ENCODE results near the gene MYBPHL. TPM values are rescaled to one million over a fixed set of nuclear protein-coding genes. Genes with fewer than 3 reads are reported as not detected.
"Not testable (repeated sequence)": the region's sequence is repeated elsewhere in the genome, so short reads cannot be mapped to it uniquely, and the experiment has no call there.

The MYBPHL gene
- total RNA-seq, 2 donors from 2014 or later: not detected

GRCh38 chr1:109290137-109290536 lies 16.7 kb downstream of the MYBPHL start:
- DNase-seq (no peak), ATAC-seq (no peak)
- intact Hi-C loops (cut with DNase I): no loop called here
- Histone ChIP-seq H3K27me3 (no peaks in the 10 kb centered on the region), H3K27ac (no peak overlapping the region), H3K4me3 (no peak overlapping the region), H3K36me3 (replicated peaks in 1 of 2; ENCODE audit: insufficient read depth in 1 of 2, low read depth in 2 of 2) (no peaks in the 10 kb centered on the region), H3K9me3 (no peaks in the 10 kb centered on the region), H3K4me1 (no peaks in the 10 kb centered on the region)
- no peak for TF ChIP-seq POLR2A (IDR thresholded peaks at IDR 0.05)
- no peak for TF ChIP-seq CTCF (IDR thresholded peaks at IDR 0.05)
- WGBS, 2 donors: 89 to 93% methylated on average over 1 of the region's 1 CpG

- H3K9me3 ChIP-seq; H3K27ac ChIP-seq; H3K36me3 ChIP-seq (replicated peaks in 1 of 2; ENCODE audit: insufficient read depth in 1 of 2, low read depth in 2 of 2); H3K27me3 ChIP-seq; ATAC-seq; intact Hi-C loops (cut with DNase I); H3K4me3 ChIP-seq; DNase-seq: not testable (repeated sequence)
- peaks cover 15% of the 10 kb centered on the region for H3K4me1 ChIP-seq
- whole genome bisulfite sequencing, 2 donors: 80 to 84% methylated on average over 5 of the region's 5 CpGs
These were observed 20.0 kb downstream of the MYBPHL start for GRCh38 chr1:109286762-109287161.

GRCh38 chr1:109283748-109284600 lies 22.8 kb downstream of the MYBPHL start:
- peak overlapping the region; percentile 20 to 35 for H3K4me3 ChIP-seq
- peak overlapping the region; percentile 25 to 89 (median 77) for H3K27ac ChIP-seq
- H3K36me3 ChIP-seq (replicated peaks in 1 of 2; ENCODE audit: insufficient read depth in 1 of 2, low read depth in 2 of 2): no peaks in the 10 kb centered on the region
- H3K4me1 ChIP-seq: peaks cover 15% of the 10 kb centered on the region
- peak; percentile 6 for ATAC-seq
- WGBS, 2 donors: 37 to 43% methylated on average over 14 to 17 of the region's 17 CpGs
- TF ChIP-seq POLR2A (IDR thresholded peaks at IDR 0.05) (no peak), CTCF (IDR thresholded peaks at IDR 0.05) (no peak)
- no peaks in the 10 kb centered on the region for H3K9me3 ChIP-seq
- intact Hi-C loops (cut with DNase I): no loop called here
- no peaks in the 10 kb centered on the region for H3K27me3 ChIP-seq
- DNase-seq: no peak

GRCh38 chr1:109282952-109283747 lies 23.7 kb downstream of the MYBPHL start, which contains the start of gene PSRC1:
Gene PSRC1 (minus strand): TSS chr1:109283145.
- peaks cover 15% of the 10 kb centered on the region for H3K4me1 ChIP-seq
- no peaks in the 10 kb centered on the region for H3K9me3 ChIP-seq
- peak within 1 kb of the TSS; percentile 25 to 89 (median 77) for H3K27ac ChIP-seq
- H3K4me3 ChIP-seq: peak within 1 kb of the TSS; percentile 20 to 35
- intact Hi-C loops (cut with DNase I): no loop called here
- ATAC-seq (peak; percentile 99), DNase-seq (peak; percentile 96 to 97 (median 97))
- TF ChIP-seq CTCF (IDR thresholded peaks at IDR 0.05) (peak in 6 of 7 experiments; percentile 17 to 85 (median 59)), POLR2A (IDR thresholded peaks at IDR 0.05) (peak; percentile 70 to 92 (median 89))
- WGBS, 2 donors: 0% methylated on average over 13 to 56 of the region's 56 CpGs
- H3K27me3 ChIP-seq: no peaks in the 10 kb centered on the region
- no peaks in the 10 kb centered on the region for H3K36me3 ChIP-seq (replicated peaks in 1 of 2; ENCODE audit: insufficient read depth in 1 of 2, low read depth in 2 of 2)

GRCh38 chr1:109282497-109282951 lies 24.3 kb downstream of the MYBPHL start:
- WGBS, 2 donors: 6 to 45% methylated on average over 4 to 10 of the region's 10 CpGs
- H3K4me3 ChIP-seq: peak overlapping the region in 1 of 2 donors; percentile 35
- ATAC-seq: no peak
- peaks cover 20% of the 10 kb centered on the region for H3K4me1 ChIP-seq
- peak overlapping the region in 3 of 4 donors; percentile 25 to 89 (median 83) for H3K27ac ChIP-seq
- intact Hi-C loops (cut with DNase I): no loop called here
- no peaks in the 10 kb centered on the region for H3K9me3 ChIP-seq
- no peak for DNase-seq
- no peaks in the 10 kb centered on the region for H3K27me3 ChIP-seq
- TF ChIP-seq CTCF (IDR thresholded peaks at IDR 0.05): no peak
- TF ChIP-seq POLR2A (IDR thresholded peaks at IDR 0.05): no peak
- H3K36me3 ChIP-seq (replicated peaks in 1 of 2; ENCODE audit: insufficient read depth in 1 of 2, low read depth in 2 of 2): no peaks in the 10 kb centered on the region
